ENCODE measurements around the gene DDX41.

GRCh38 chr5:177508221-177508611, 8.5 kb downstream of the DDX41 start:
- TF ChIP-seq ZNF468 (CRISPR knock-in tag; IDR thresholded peaks at IDR 0.05) (no peak), CTCF (CRISPR knock-in tag; IDR thresholded peaks at IDR 0.05) (no peak), RFX5 (IDR thresholded peaks at IDR 0.05; ENCODE audit: low read depth, low read length) (no peak), MAFF (IDR thresholded peaks at IDR 0.05; ENCODE audit: low read depth, low read length) (no peak), MAFG (CRISPR knock-in tag; IDR thresholded peaks at IDR 0.05) (no peak)

Measured in HepG2 (cell line).